ENCODE results near the gene FUT9. TPM values are rescaled to one million over a fixed set of nuclear protein-coding genes. Genes with fewer than 3 reads are reported as not detected.
A peak's percentile ranks its signal among the peaks of the same experiment; 100 is the strongest.

FUT9 gene
- total and polyA plus RNA-seq, 2 experiments from 2014 or later: 2.1 to 6.8 TPM

DNA sequence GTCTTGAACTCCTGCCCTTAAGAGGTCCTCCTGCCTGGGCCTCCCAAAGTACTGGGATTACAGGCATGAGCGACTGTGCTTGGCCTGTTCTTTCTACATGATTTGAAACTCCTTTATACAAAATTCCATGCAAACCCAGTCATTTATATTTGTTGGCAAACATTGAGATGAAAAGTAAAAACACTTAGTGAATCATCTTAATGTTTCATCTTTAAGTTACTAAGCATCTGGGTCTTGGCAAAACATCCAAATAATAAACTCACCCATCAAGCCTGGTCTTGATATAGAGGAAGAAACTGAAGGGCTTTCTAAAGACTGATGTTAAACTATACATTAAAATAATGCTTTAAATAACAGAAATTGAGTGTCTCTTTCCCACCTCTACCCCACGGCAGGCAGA lies 95.1 kb downstream of the FUT9 start (continued):
- TF ChIP-seq, protein P1, sequence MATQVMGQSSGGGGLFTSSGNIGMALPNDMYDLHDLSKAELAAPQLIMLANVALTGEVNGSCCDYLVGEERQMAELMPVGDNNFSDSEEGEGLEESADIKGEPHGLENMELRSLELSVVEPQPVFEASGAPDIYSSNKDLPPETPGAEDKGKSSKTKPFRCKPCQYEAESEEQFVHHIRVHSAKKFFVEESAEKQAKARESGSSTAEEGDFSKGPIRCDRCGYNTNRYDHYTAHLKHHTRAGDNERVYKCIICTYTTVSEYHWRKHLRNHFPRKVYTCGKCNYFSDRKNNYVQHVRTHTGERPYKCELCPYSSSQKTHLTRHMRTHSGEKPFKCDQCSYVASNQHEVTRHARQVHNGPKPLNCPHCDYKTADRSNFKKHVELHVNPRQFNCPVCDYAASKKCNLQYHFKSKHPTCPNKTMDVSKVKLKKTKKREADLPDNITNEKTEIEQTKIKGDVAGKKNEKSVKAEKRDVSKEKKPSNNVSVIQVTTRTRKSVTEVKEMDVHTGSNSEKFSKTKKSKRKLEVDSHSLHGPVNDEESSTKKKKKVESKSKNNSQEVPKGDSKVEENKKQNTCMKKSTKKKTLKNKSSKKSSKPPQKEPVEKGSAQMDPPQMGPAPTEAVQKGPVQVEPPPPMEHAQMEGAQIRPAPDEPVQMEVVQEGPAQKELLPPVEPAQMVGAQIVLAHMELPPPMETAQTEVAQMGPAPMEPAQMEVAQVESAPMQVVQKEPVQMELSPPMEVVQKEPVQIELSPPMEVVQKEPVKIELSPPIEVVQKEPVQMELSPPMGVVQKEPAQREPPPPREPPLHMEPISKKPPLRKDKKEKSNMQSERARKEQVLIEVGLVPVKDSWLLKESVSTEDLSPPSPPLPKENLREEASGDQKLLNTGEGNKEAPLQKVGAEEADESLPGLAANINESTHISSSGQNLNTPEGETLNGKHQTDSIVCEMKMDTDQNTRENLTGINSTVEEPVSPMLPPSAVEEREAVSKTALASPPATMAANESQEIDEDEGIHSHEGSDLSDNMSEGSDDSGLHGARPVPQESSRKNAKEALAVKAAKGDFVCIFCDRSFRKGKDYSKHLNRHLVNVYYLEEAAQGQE (IDR thresholded peaks at IDR 0.05; ENCODE audit: unreplicated experiment): no peak
- TF ChIP-seq POLR2AphosphoS5 (IDR thresholded peaks at IDR 0.05; ENCODE audit: low read depth): no peak
- TF ChIP-seq STAT1 (IDR thresholded peaks at IDR 0.05; ENCODE audit: unreplicated experiment): no peak
- TF ChIP-seq NANOG (IDR thresholded peaks at IDR 0.05; ENCODE audit: borderline replicate concordance): no peak
- no peak for TF ChIP-seq ETS1 (IDR thresholded peaks at IDR 0.05)
- no peak for TF ChIP-seq EZH2 (IDR thresholded peaks at IDR 0.05; ENCODE audit: low read depth, unreplicated experiment)
- TF ChIP-seq EZH2phosphoT487 (IDR thresholded peaks at IDR 0.05; ENCODE audit: unreplicated experiment): no peak
- no peak for TF ChIP-seq CREB1 (CRISPR knock-in tag; IDR thresholded peaks at IDR 0.05; ENCODE audit: low read depth)
- no peak for TF ChIP-seq ZNF331 (CRISPR knock-in tag; IDR thresholded peaks at IDR 0.05; ENCODE audit: low read depth)
- no peak for TF ChIP-seq JUNB (IDR thresholded peaks at IDR 0.05; ENCODE audit: unreplicated experiment)

DNA sequence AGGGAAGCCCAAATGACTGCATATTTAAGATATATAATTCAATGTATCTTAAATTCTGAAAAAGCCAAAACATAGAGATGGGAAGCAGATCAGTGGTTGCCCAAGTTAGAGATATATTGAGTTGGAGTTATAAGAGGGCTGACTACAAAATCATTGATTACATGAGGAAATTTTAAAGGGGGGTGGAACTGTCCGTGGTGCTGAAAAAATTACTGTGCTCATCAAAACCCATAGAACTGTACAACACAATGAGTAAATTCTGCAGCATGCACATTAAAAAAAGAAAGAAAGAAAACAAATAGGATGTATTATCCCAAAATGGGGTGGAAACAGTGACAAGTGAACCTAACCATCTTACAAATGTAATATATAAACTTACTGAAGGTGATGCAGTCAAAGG lies 100.9 kb downstream of the FUT9 start:
- H3K9me3 Mint-ChIP-seq: no peaks in the 10 kb centered on the region
- Histone ChIP-seq H3K79me2 (replicated peaks; ENCODE audit: insufficient read depth) (no peaks in the 10 kb centered on the region), H3K36me3 (ENCODE audit: insufficient read depth) (no peaks in the 10 kb centered on the region), H3K27ac (ENCODE audit: low read depth) (no peak overlapping the region), H3K4me2 (no peak overlapping the region), H3K4me3 (no peak overlapping the region), H2AFZ (no peak overlapping the region), H3K4me1 (ENCODE audit: insufficient read depth) (no peaks in the 10 kb centered on the region), H3K27me3 (ENCODE audit: insufficient read depth) (no peaks in the 10 kb centered on the region), H3F3A (replicated peaks; ENCODE audit: low read depth) (no peaks in the 10 kb centered on the region), H4K20me1 (replicated peaks; ENCODE audit: insufficient read depth) (no peaks in the 10 kb centered on the region), H3K9me2 (ENCODE audit: insufficient read depth) (no peaks in the 10 kb centered on the region)
- no peaks in the 10 kb centered on the region for H3K36me3 Mint-ChIP-seq (ENCODE audit: low read depth)
- no peak overlapping the region for H3K4me3 Mint-ChIP-seq
- no peaks in the 10 kb centered on the region for H3K27me3 Mint-ChIP-seq (ENCODE audit: insufficient read depth, low read depth, poor library complexity)
- TF ChIP-seq, protein P1 (IDR thresholded peaks at IDR 0.05; ENCODE audit: unreplicated experiment): peak; percentile 73
- TF ChIP-seq ETS1 (IDR thresholded peaks at IDR 0.05) (no peak), NANOG (IDR thresholded peaks at IDR 0.05; ENCODE audit: borderline replicate concordance) (no peak), EZH2 (IDR thresholded peaks at IDR 0.05; ENCODE audit: low read depth, unreplicated experiment) (no peak), JUNB (IDR thresholded peaks at IDR 0.05; ENCODE audit: unreplicated experiment) (no peak)
- peak; percentile 38 for DNase-seq (ENCODE audit: low spot score)
- no peak overlapping the region for H3K27ac Mint-ChIP-seq
- H3K4me1 Mint-ChIP-seq: no peaks in the 10 kb centered on the region
- ATAC-seq: no peak

Measured in GM23338 (cell line).